Measurements from ENCODE around the gene DRG2. TPM values are rescaled to one million over a fixed set of nuclear protein-coding genes. Genes with fewer than 3 reads are reported as not detected.

The DRG2 gene
- total and polyA plus RNA-seq, 10 of the 15 experiments (the other 5 are each of a cell fraction or from before 2014, with no cell fraction given), result 9.1 to 64.8 (median 45.7) TPM

DNA sequence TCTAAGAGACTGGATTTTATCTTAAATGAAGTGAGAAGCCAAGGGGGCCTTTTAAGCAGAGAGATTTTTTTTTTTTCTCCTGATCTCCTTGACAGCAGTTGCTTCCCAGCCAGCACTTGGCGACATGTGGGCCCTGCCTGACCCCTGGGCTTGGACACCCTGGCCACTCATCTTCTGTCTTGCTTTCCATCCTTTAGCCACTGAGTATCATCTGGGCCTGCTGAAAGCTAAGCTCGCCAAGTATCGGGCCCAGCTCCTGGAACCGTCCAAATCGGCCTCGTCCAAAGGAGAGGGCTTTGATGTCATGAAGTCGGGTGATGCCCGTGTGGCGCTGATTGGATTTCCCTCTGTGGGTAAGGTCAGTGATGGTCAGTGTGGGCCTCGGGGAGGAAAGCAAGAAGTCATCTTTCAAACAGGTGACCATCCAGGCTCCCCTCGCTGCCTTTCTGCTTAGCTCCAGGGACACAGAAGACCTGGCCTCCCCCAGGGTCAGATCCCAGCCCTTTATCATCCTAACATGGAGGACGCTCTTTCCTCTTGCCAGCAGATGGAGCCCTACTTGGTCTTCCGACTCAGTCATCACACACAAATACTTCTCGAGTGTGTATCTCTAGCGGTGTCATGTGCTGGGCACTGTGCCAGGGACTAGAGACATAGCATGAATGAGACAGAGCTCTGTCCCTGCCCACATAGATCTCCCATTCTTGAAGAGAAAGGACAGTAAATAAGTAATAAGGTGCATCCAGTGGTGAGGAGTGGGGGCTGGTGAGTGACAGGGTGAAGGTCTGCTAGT, 6.1 kb downstream of the DRG2 start:
- ATAC-seq (peak; percentile 56), DNase-seq (ENCODE audit: low read depth, low spot score) (no peak), FAIRE-seq (no peak)
- H3K9me3 ChIP-seq (replicated peaks; ENCODE audit: control insufficient read depth, insufficient read depth, low read length), result no peaks in the 10 kb centered on the region
- BruUV-seq (replicated peaks), result no TSS peak
- H3K9ac ChIP-seq (ENCODE audit: control insufficient read depth, insufficient read depth, low read length), result no peak overlapping the region
- SMC1A ChIA-PET (ENCODE audit: uncharacterized antibody, unreplicated experiment), result no interaction called here
- no peak overlapping the region for H3K27ac ChIP-seq (ENCODE audit: control insufficient read depth, insufficient read depth)
- H2AFZ ChIP-seq (ENCODE audit: control insufficient read depth, low read depth, low read length), result no peak overlapping the region
- intact Hi-C loops (cut with micrococcal nuclease; ENCODE audit: unreplicated experiment), result no loop called here
- CTCF ChIA-PET, result no interaction called here
- TF ChIP-seq, protein P1, sequence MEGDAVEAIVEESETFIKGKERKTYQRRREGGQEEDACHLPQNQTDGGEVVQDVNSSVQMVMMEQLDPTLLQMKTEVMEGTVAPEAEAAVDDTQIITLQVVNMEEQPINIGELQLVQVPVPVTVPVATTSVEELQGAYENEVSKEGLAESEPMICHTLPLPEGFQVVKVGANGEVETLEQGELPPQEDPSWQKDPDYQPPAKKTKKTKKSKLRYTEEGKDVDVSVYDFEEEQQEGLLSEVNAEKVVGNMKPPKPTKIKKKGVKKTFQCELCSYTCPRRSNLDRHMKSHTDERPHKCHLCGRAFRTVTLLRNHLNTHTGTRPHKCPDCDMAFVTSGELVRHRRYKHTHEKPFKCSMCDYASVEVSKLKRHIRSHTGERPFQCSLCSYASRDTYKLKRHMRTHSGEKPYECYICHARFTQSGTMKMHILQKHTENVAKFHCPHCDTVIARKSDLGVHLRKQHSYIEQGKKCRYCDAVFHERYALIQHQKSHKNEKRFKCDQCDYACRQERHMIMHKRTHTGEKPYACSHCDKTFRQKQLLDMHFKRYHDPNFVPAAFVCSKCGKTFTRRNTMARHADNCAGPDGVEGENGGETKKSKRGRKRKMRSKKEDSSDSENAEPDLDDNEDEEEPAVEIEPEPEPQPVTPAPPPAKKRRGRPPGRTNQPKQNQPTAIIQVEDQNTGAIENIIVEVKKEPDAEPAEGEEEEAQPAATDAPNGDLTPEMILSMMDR (IDR thresholded peaks at IDR 0.05 in 2 of 3, conservative IDR thresholded peaks at IDR 0.05 in 1 of 3; ENCODE audit: control insufficient read depth in 2 of 3, extremely low read depth in 1 of 3, insufficient read depth in 1 of 3, low read depth in 3 of 3, low read length in 3 of 3), result peak in 2 of 3 experiments; percentile 24 to 38; a peak in 2 of 6 replicates
- TF ChIP-seq HDAC6 (IDR thresholded peaks at IDR 0.05; ENCODE audit: unreplicated experiment), result no peak
- no peak overlapping the region for H3K4me3 ChIP-seq
- no peak overlapping the region for H3K4me2 ChIP-seq (ENCODE audit: control insufficient read depth, insufficient read depth)
- peaks cover 4 to 12% of the 10 kb centered on the region in 2 experiments for H3K36me3 ChIP-seq (ENCODE audit: control insufficient read depth in 2 of 2, insufficient read depth in 2 of 2, low read length in 1 of 2)
- no peaks in the 10 kb centered on the region for H3K4me1 ChIP-seq (ENCODE audit: control insufficient read depth, insufficient read depth, low read length)
- H3K27me3 ChIP-seq (replicated peaks in 1 of 2; ENCODE audit: control insufficient read depth in 2 of 2, insufficient read depth in 2 of 2, low read length in 1 of 2), result no peaks in the 10 kb centered on the region
- POLR2A ChIA-PET, result no interaction called here
- 90% methylated on average over 15 of the region's 15 CpGs for WGBS (ENCODE audit: insufficient coverage, insufficient replicate concordance, low lambda C conversion rate, missing lambda C conversion rate)
- H3K79me2 ChIP-seq (ENCODE audit: control insufficient read depth, insufficient read depth, low read length), result peaks cover 11% of the 10 kb centered on the region
- RAD21 ChIA-PET (ENCODE audit: unreplicated experiment), result no interaction called here
- in situ Hi-C loops (cut with MboI), result no loop called here
- H4K20me1 ChIP-seq (ENCODE audit: control insufficient read depth, insufficient read depth), result no peaks in the 10 kb centered on the region

DNA sequence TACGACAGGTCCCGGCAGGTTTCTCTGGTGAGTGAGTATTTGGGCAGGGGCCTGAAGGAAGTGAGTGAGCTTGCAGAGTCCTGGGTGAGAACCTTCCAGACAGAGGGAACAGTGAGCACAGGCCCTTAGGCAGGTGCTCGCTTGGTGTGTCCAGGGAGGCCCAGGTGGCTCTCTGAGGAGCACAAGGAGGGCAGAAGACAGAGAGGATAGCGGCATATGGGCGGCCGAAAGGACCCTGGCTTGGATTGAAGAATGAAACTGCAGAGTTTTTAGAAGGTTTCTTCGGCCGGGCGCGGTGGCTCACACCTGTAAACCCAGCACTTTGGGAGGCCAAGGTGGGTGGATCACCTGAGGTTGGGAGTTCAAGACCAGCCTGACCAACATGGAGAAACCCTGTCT, 6.7 kb downstream of the DRG2 start:
- in situ Hi-C loops (cut with MboI) (no loop called here), intact Hi-C loops (cut with micrococcal nuclease; ENCODE audit: unreplicated experiment) (no loop called here)
- Histone ChIP-seq H3K9ac (ENCODE audit: control insufficient read depth, insufficient read depth, low read length) (no peak overlapping the region), H3K4me1 (ENCODE audit: control insufficient read depth, insufficient read depth, low read length) (no peaks in the 10 kb centered on the region), H3K4me2 (ENCODE audit: control insufficient read depth, insufficient read depth) (no peak overlapping the region), H3K79me2 (ENCODE audit: control insufficient read depth, insufficient read depth, low read length) (peaks cover 7% of the 10 kb centered on the region), H3K4me3 (no peak overlapping the region), H3K27ac (ENCODE audit: control insufficient read depth, insufficient read depth) (no peak overlapping the region), H3K27me3 (replicated peaks in 1 of 2; ENCODE audit: control insufficient read depth in 2 of 2, insufficient read depth in 2 of 2, low read length in 1 of 2) (no peaks in the 10 kb centered on the region), H3K36me3 (ENCODE audit: control insufficient read depth in 2 of 2, insufficient read depth in 2 of 2, low read length in 1 of 2) (peaks cover 6 to 14% of the 10 kb centered on the region in 2 experiments), H2AFZ (ENCODE audit: control insufficient read depth, low read depth, low read length) (no peak overlapping the region), H4K20me1 (ENCODE audit: control insufficient read depth, insufficient read depth) (no peaks in the 10 kb centered on the region), H3K9me3 (replicated peaks; ENCODE audit: control insufficient read depth, insufficient read depth, low read length) (no peaks in the 10 kb centered on the region)
- no peak for FAIRE-seq
- ATAC-seq, result no peak
- BruUV-seq (replicated peaks), result no TSS peak
- DNase-seq (ENCODE audit: low read depth, low spot score), result no peak
- RAD21 ChIA-PET (ENCODE audit: unreplicated experiment), result no interaction called here
- 97% methylated on average over 10 of the region's 10 CpGs for WGBS (ENCODE audit: insufficient coverage, insufficient replicate concordance, low lambda C conversion rate, missing lambda C conversion rate)
- CTCF ChIA-PET, result no interaction called here
- SMC1A ChIA-PET (ENCODE audit: uncharacterized antibody, unreplicated experiment), result no interaction called here
- POLR2A ChIA-PET, result no interaction called here
- TF ChIP-seq NFIC (IDR thresholded peaks at IDR 0.05; ENCODE audit: low read depth, low read length), result no peak
- TF ChIP-seq NBN (IDR thresholded peaks at IDR 0.05), result no peak
- TF ChIP-seq, protein P2, sequence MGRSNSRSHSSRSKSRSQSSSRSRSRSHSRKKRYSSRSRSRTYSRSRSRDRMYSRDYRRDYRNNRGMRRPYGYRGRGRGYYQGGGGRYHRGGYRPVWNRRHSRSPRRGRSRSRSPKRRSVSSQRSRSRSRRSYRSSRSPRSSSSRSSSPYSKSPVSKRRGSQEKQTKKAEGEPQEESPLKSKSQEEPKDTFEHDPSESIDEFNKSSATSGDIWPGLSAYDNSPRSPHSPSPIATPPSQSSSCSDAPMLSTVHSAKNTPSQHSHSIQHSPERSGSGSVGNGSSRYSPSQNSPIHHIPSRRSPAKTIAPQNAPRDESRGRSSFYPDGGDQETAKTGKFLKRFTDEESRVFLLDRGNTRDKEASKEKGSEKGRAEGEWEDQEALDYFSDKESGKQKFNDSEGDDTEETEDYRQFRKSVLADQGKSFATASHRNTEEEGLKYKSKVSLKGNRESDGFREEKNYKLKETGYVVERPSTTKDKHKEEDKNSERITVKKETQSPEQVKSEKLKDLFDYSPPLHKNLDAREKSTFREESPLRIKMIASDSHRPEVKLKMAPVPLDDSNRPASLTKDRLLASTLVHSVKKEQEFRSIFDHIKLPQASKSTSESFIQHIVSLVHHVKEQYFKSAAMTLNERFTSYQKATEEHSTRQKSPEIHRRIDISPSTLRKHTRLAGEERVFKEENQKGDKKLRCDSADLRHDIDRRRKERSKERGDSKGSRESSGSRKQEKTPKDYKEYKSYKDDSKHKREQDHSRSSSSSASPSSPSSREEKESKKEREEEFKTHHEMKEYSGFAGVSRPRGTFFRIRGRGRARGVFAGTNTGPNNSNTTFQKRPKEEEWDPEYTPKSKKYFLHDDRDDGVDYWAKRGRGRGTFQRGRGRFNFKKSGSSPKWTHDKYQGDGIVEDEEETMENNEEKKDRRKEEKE (IDR thresholded peaks at IDR 0.05), result no peak
- TF ChIP-seq GATAD2B (conservative IDR thresholded peaks at IDR 0.05; ENCODE audit: low read depth), result no peak
- no peak for TF ChIP-seq SMC3 (IDR thresholded peaks at IDR 0.05; ENCODE audit: borderline replicate concordance, low read length)
- TF ChIP-seq, protein P3, sequence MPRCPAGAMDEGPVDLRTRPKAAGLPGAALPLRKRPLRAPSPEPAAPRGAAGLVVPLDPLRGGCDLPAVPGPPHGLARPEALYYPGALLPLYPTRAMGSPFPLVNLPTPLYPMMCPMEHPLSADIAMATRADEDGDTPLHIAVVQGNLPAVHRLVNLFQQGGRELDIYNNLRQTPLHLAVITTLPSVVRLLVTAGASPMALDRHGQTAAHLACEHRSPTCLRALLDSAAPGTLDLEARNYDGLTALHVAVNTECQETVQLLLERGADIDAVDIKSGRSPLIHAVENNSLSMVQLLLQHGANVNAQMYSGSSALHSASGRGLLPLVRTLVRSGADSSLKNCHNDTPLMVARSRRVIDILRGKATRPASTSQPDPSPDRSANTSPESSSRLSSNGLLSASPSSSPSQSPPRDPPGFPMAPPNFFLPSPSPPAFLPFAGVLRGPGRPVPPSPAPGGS (IDR thresholded peaks at IDR 0.05; ENCODE audit: borderline replicate concordance, insufficient read depth, low read depth, low read length, poor library complexity, severe bottlenecking), result no peak
- TF ChIP-seq IRF4 (IDR thresholded peaks at IDR 0.05; ENCODE audit: low read depth, low read length), result no peak
- TF ChIP-seq CBFB (IDR thresholded peaks at IDR 0.05; ENCODE audit: low read depth), result no peak
- TF ChIP-seq POLR2AphosphoS5 (IDR thresholded peaks at IDR 0.05; ENCODE audit: low read length), result no peak
